HL-60/S4 treated with phorbol 12-myristate 13-acetate at 8.2 ng/mL for 4 days and 3 days (cell line): Measurements from ENCODE around the gene DLGAP4.
"Not testable (repeated sequence)": the region's sequence is repeated elsewhere in the genome, so short reads cannot be mapped to it uniquely, and the experiment has no call there.

Experiments
- in situ Hi-C: fragments of 300-500 bp; cut with MboI; formaldehyde crosslinking; loops from 2 replicates; pipeline ENCODE4 v1.15.0; 2022; ENCODE audit warnings: low sequenced_read_pairs

The DLGAP4 gene

DNA sequence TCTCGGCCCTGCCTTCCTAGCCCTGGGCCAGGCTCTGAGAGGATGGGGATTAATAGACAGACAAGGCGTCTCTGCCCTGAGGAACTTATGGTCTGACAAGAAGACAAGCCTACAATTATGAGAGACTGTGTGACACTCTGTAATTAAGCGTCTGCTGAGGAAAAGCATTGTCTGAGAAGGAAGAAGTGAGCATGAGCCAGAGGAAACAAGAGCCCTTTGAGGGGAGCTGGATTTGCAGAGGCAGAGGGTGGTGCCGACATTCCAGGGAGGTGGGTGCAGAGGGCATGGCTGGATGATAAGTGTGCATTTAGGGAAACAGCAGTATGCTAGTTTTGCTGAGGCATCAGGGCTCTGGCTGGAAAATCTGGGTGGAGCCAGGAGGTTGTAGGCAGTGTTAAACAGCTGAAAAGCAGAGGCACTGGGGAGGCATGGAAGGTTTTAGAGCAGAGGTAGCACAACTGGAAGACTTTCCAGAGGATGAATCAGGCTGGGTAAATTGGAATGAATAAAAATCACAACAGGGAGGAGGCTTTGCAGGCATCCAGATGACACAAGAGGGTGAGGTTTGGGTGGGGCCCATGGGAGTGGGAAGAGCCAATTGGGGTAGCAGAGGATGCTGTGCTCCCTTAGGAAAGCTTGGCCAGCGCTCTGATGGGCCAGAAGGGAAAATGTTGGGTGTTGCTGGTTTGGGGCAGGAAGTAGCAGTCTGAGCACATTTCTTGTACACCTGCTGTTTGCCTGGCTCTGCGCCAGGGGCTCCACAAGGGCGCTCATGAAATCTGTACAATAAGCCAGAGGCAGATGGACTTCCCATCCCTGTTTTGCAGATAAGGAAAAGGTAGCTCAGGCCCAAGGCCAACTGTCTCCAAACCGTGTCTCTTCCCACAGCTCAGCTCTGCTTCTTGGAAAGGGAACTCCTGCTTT lies 161.2 kb downstream of the DLGAP4 start:
- in situ Hi-C loops, result no loop called here

- in situ Hi-C loops, result no loop called here
Observed at GRCh38 chr20:36468149-36469000, 162.2 kb downstream of the DLGAP4 start.

- in situ Hi-C loops, result no loop called here
Observed at GRCh38 chr20:36469973-36470372, 163.8 kb downstream of the DLGAP4 start.

DNA sequence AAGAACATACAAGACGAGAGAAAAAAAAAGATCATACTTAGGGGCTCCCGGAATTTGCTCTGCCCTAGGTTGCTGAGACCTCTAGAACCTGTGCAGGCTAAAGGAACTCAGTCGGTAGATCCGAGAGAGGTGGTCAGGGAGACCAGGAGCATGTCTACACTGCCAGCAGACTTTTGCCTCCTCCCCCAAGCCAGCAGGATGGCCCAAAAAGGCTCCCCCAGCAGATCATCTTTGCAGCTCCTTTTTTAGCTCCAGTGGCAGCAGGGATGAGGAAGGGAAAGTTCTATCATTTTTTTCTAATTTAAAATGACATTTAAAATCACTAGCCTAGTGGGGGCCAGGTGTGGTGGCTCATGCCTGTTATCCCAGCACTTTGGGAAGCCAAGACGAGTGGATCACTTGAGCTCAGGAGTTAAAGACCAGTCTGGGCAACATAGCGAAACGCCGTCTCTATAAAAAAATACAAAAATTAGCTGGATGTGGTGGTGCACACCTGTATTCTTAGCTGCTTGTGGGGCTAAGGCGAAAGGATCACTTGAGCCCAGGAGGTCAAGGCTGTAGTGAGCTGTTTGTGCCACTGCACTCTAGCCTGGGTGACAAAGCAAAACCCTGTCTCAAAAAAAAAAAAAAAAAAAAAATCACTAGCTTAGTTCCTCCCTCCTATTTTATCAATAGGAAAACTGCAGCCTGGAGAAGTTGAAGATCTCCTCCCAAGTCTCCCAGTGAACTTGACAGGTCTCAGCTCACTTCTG lies 165.9 kb downstream of the DLGAP4 start:
- in situ Hi-C loops, result no loop called here

DNA sequence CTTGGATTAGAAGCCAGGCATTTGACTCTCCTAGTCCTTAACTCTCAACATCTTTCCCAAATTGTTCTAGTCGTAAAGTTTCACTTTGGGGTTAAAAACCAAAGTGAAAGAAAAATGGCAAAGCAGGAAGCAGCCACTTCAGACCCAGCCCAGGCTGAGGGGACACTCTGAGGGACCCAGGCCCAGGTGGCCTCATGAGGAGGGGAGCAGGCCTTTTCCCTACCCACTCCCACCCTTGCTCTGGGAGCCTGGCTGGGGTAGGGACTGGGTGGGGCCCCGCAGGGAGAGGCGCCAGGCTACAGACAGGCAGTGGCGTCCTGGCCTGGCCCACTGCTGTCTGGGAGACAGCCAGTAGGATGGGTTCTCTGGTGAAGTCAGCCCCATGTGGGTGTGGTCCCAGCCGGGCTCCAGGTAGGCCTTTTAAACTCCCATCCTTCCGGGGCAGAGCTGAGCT lies 166.5 kb downstream of the DLGAP4 start:
- in situ Hi-C loops, result no loop called here

- in situ Hi-C loops, result no loop called here
Observed at GRCh38 chr20:36473164-36473563, 167.0 kb downstream of the DLGAP4 start.

DNA sequence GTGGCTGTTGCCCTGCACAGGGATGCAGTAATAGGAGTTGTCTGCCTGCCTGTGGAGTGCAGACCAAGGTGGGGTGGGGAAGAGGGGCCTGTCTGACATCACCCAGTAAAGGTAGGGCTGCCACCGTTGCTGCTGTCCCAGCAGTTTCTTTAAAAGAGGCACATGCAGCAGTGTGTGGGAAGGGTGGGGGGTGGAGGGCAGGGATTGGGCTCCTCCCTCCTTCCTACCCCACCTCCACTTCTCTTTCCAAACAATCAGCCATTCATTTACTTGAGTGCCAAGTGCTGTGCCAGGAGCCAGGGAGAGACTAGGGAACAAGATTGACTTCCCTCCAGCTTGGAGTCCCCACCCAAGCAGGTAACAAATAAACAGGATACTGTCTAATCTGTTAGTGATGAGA lies 168.4 kb downstream of the DLGAP4 start:
- in situ Hi-C loops, result no loop called here

DNA sequence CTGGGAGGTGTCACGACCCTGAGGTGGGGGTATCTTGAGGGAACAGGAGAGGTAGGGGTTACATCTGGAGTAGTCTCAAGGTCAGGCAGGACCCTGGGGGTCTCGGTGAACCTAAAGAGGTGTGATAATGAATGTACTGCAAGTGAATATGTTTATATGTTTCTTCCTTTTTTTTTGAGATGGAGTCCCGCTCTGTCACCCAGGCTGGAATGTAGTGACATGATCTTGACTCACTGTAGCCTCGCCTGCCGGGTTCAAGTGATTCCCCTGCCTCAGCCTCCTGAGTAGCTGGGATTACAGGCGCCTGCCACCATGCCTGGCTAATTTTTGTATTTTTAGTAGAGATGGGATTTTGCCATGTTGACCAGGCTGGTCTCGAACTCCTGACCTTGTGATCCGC lies 168.9 kb downstream of the DLGAP4 start:
- in situ Hi-C loops, result not testable (repeated sequence)

DNA sequence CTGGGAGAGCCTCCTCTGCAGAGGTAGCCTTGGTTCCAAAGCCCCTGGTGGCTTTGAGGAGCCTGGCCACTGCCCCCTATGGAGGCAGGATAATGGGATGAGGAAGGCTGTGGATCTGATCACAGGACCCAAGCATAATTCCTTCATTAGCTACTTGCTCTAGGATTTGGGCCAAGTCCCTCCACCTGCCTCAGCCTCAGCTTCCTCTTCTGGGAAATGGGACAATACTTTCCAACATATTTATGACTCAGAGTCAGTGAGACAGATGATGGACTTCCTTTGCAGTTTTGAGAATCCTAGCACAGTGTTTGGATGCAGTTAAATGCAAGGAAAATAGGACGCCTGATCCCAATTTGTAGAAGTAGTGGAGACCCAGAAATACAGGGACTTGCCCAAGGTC lies 171.3 kb downstream of the DLGAP4 start:
- in situ Hi-C loops, result no loop called here

DNA sequence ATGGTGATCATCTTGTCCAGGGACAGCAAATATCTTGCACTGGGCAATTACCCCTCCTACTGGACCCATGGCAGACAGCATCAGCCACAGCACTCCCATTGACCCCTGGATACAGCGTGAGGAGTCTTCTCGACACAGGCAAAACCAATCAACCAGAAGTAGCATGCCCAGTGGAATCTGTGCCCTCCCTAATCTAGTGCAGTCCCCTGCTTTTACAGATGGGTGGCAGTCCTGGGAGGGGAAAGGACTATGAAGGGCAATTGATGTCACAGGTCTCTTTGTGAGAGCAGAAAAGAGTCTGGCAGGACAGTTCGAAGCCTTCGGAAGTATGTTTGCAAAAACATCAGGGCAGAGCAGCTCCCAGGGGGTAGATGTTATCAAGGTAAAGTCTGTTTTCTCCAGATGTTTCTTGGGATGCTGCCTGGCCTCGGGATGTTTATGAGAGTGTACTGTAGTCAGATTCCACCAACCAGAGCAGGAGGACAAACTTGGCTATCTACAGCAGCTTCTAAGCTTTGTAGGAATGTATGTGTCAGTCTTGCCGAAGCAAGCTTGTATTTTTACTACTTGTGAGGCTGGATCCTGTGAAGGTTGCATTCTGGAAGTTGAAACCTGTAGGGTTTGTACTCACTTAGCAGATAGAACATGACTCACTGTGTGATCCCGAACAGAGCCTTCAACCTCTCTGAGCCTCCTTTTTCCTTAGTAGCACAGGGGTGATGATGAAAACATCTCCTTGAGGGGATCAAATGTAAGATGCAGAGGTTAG lies 172.2 kb downstream of the DLGAP4 start:
- in situ Hi-C loops, result no loop called here

DNA sequence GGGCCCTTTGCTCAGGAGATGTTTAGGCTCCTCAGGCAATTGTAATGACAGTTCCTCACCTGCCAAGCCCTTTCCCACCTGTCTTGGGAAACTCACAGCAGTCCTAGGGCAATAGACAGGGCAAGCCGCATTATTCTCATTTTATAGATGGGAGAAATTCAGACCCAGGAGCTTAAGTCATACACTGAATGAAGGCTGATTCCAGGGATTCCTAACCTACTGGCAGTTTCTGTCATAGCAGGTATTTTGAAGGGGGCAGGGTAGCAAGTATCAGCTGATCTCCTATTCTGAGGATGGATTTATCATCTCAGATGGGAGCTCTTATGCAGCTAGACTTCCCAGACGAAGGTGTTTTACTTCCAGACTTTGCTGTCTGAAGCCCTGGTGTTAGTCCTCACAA lies 173.8 kb downstream of the DLGAP4 start:
- in situ Hi-C loops, result no loop called here

DNA sequence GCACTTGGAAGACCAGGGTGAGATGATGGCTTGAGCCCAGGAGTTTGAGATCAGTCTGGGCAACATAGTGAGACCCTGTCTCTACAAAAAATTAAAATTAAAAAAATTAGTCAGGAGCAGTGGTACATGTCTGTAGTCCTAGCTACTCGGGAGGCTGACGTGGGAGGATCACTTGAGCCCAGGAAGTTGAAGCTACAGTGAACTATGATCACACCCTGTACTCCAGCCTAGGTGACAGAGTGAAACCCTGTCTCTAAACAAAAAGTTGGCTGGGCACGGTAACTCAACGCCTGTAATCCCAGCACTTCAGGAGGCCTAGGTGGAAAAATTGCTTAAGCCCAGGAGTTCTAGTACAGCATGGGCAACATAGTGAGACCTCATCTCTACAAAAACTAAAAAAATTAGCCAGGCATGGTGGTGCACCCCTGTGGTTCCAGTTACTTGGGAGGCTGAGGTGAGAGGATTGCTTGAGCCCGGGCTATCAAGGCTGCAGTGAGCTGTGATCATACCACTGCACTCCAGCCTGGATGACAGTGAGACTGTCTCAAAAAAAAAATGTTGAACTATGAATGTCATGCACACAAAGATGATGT lies 174.4 kb downstream of the DLGAP4 start:
- in situ Hi-C loops, result no loop called here

DNA sequence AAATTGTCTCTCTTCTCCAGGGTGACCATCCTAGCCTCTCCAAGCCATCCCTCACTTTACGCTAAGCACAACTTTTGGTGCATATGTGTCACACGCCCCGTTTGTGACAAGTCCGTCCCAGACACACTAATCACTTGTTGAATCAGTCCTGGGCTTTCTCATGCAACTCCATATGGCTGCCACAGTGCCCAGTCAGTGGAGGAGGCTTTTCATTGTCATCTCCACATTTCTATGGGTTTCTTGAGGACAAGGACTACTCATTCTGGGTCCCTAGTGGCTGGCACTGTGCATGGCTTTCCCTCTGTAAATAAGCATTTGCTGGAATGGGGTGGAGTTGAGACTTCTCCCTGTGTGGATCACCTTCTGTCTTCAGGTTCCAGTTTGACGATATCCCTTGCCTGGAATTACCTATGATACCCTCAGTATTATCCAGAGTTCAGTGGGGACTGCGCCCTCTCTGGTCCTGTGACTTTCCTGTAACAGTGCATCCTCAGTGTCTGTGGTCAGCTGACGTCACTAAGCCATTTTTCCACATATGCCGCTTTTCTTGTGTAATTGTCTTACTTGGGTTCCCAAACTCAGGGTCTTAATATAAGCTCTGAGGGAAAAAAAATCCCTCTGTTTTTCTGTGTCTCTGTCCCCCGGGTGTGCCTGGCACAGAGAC lies 175.4 kb downstream of the DLGAP4 start:
- in situ Hi-C loops, result no loop called here

GRCh38 chr20:36482044-36482473 lies 175.9 kb downstream of the DLGAP4 start:
- in situ Hi-C loops, result no loop called here

- in situ Hi-C loops, result no loop called here
Observed at GRCh38 chr20:36483209-36483918, 177.2 kb downstream of the DLGAP4 start.

- in situ Hi-C loops, result no loop called here
Observed at GRCh38 chr20:36483919-36484808, 178.0 kb downstream of the DLGAP4 start.

DNA sequence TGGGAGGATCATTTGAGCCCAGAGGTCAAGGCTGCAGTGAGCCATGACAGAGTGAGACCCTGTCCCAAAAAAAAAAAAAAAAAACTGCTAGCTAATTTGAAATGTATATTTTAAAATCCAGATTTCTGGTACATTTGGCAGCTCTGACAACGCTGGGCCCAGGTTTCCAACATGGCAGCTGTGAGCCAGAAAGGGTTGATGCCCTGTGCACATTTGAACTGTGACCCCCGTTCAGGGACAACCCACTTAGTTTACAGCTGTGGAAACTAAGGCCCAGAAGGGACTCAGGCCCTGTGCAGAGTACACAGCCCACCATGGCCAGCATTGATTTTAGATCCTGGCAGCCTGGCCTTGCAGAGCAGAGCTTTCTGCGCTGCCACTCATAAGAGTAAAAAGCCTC lies 179.1 kb downstream of the DLGAP4 start:
- in situ Hi-C loops, result no loop called here

GRCh38 chr20:36487069-36487468 lies 180.9 kb downstream of the DLGAP4 start:
- in situ Hi-C loops, result no loop called here
